DND-41 (cell line): ENCODE data around the gene VAV2.

Experiments
- ATAC-seq: fragments of 200-7000 bp; cut with Tn5 transposase; 3 replicates; pipeline ENCODE4 v1.9.1; 2021; ENCODE audit warnings: low read depth; ENCODE audit not compliant: insufficient read depth
- DNase-seq: peaks from one replicate; pipeline ENCODE4 v3.0.0-alpha.2; 2020
- H2AFZ ChIP-seq: 2 replicates; pipeline ENCODE4 v1.6.0; 2012; ENCODE audit warnings: low read depth, low read length
- H3K27ac ChIP-seq: 2 replicates; pipeline ENCODE4 v1.5.1; 2012; ENCODE audit warnings: low read length, inconsistent platforms
- H3K27me3 ChIP-seq: fragments of 200-600 bp; sonication (generic); 2 replicates; pipeline ENCODE4 v1.6.0; 2012; ENCODE audit warnings: low read length, mild to moderate bottlenecking, inconsistent platforms; ENCODE audit not compliant: insufficient read depth, poor library complexity
- H3K36me3 ChIP-seq: 2 replicates; pipeline ENCODE4 v1.5.1; 2012; ENCODE audit warnings: low read length, inconsistent platforms; ENCODE audit not compliant: insufficient read depth
- H3K4me1 ChIP-seq: 2 replicates; pipeline ENCODE4 v1.5.1; 2012; ENCODE audit warnings: mild to moderate bottlenecking, low read length; ENCODE audit not compliant: insufficient read depth
- H3K4me2 ChIP-seq: 2 replicates; pipeline ENCODE4 v1.6.0; 2012; ENCODE audit warnings: mild to moderate bottlenecking, moderate library complexity, low read length, inconsistent platforms; ENCODE audit not compliant: insufficient read depth
- H3K4me3 ChIP-seq, 2 experiments: fragments of 200-600 bp in 1 of 2; shearing (Covaris generic) in 1 of 2; 2 replicates each; pipeline ENCODE4 v1.5.1; 2012 to 2016; ENCODE audit warnings: inconsistent platforms in 2 of 2, low read length in 2 of 2, mild to moderate bottlenecking in 2 of 2, low read depth in 1 of 2, moderate library complexity in 1 of 2
- H3K79me2 ChIP-seq: 2 replicates; pipeline ENCODE4 v1.6.0; 2012; ENCODE audit warnings: low read length, inconsistent platforms; ENCODE audit not compliant: insufficient read depth
- H3K9ac ChIP-seq: 2 replicates; pipeline ENCODE4 v1.6.0; 2012; ENCODE audit warnings: low read depth, mild to moderate bottlenecking, inconsistent platforms, low read length, moderate library complexity
- H3K9me3 ChIP-seq: 2 replicates; pipeline ENCODE4 v1.5.1; 2012; ENCODE audit warnings: low read length, moderate library complexity, mild to moderate bottlenecking, inconsistent platforms; ENCODE audit not compliant: insufficient read depth, severe bottlenecking
- H4K20me1 ChIP-seq: 2 replicates; pipeline ENCODE4 v1.6.0; 2012; ENCODE audit warnings: low read length; ENCODE audit not compliant: insufficient read depth
- CTCF ChIP-seq: IDR thresholded peaks from 2 replicates; pipeline ENCODE4 v1.5.1; 2012; ENCODE audit warnings: borderline replicate concordance, low read length, moderate library complexity, mild to moderate bottlenecking; ENCODE audit not compliant: poor library complexity, severe bottlenecking; ENCODE audit errors: extremely low read depth
- EZH2 ChIP-seq: IDR thresholded peaks from 3 replicates; pipeline ENCODE4 v1.6.1; 2012; ENCODE audit warnings: borderline replicate concordance, low read depth, mild to moderate bottlenecking, moderate library complexity, low read length, inconsistent platforms; ENCODE audit not compliant: severe bottlenecking

VAV2 gene

GRCh38 chr9:133873461-133873891 is 118.6 kb downstream of the VAV2 start:
- H3K27me3 ChIP-seq = no peaks in the 10 kb centered on the region
- H3K27ac ChIP-seq = no peak overlapping the region
- DNase-seq (no peak), ATAC-seq (no peak)
- TF ChIP-seq CTCF = no peak
- no peak for TF ChIP-seq EZH2
- H4K20me1 ChIP-seq = no peaks in the 10 kb centered on the region
- H3K9me3 ChIP-seq = no peaks in the 10 kb centered on the region
- no peak overlapping the region for H3K4me2 ChIP-seq
- no peak overlapping the region for H3K4me3 ChIP-seq
- no peak overlapping the region for H2AFZ ChIP-seq
- H3K4me1 ChIP-seq = no peaks in the 10 kb centered on the region
- no peak overlapping the region for H3K9ac ChIP-seq
- no peaks in the 10 kb centered on the region for H3K36me3 ChIP-seq
- H3K79me2 ChIP-seq = no peaks in the 10 kb centered on the region

- Histone ChIP-seq H3K4me2 (no peak overlapping the region), H3K79me2 (no peaks in the 10 kb centered on the region), H3K4me1 (no peaks in the 10 kb centered on the region), H3K27me3 (no peaks in the 10 kb centered on the region), H3K4me3 (no peak overlapping the region), H4K20me1 (no peaks in the 10 kb centered on the region), H2AFZ (no peak overlapping the region), H3K36me3 (no peaks in the 10 kb centered on the region), H3K27ac (no peak overlapping the region), H3K9ac (no peak overlapping the region), H3K9me3 (no peaks in the 10 kb centered on the region)
- no peak for TF ChIP-seq CTCF
- TF ChIP-seq EZH2 = no peak
- ATAC-seq = no peak
- DNase-seq = no peak
Measured at GRCh38 chr9:133873009-133873408, 119.1 kb downstream of the VAV2 start.

GRCh38 chr9:133870598-133871595 is 121.2 kb downstream of the VAV2 start:
- TF ChIP-seq CTCF (no peak), EZH2 (no peak)
- no peak overlapping the region for H3K4me3 ChIP-seq
- no peaks in the 10 kb centered on the region for H3K9me3 ChIP-seq
- H3K27me3 ChIP-seq = no peaks in the 10 kb centered on the region
- no peak overlapping the region for H3K4me2 ChIP-seq
- H2AFZ ChIP-seq = no peak overlapping the region
- no peak for DNase-seq
- no peak for ATAC-seq
- no peaks in the 10 kb centered on the region for H3K36me3 ChIP-seq
- H3K4me1 ChIP-seq = no peaks in the 10 kb centered on the region
- no peaks in the 10 kb centered on the region for H3K79me2 ChIP-seq
- H3K27ac ChIP-seq = no peak overlapping the region
- H3K9ac ChIP-seq = no peak overlapping the region
- H4K20me1 ChIP-seq = no peaks in the 10 kb centered on the region
